Osteoblast (primary cell): ENCODE results near the gene PHACTR1. TPM values are rescaled to one million over a fixed set of nuclear protein-coding genes. Genes with fewer than 3 reads are reported as not detected.

ENCODE experiments used
- DNase-seq: peaks from one replicate; pipeline ENCODE4 v3.0.0; 2011; ENCODE audit warnings: low spot score, mixed read lengths; ENCODE audit not compliant: insufficient read length; ENCODE audit errors: missing footprints
- H2AFZ ChIP-seq: 2 replicates; pipeline ENCODE4 v1.6.0; 2011; ENCODE audit warnings: mild to moderate bottlenecking, low read length
- H3K27ac ChIP-seq: 2 replicates; pipeline ENCODE4 v1.5.1; 2011; ENCODE audit warnings: mild to moderate bottlenecking, low read depth, low read length, moderate library complexity
- H3K27me3 ChIP-seq: 2 replicates; pipeline ENCODE4 v1.6.0; 2012; ENCODE audit warnings: mild to moderate bottlenecking, control low read depth, inconsistent platforms, low read length, moderate library complexity; ENCODE audit not compliant: insufficient read depth
- H3K36me3 ChIP-seq: 2 replicates; pipeline ENCODE4 v1.5.1; 2011; ENCODE audit warnings: mild to moderate bottlenecking, low read length, control low read depth, moderate library complexity; ENCODE audit not compliant: insufficient read depth
- H3K4me1 ChIP-seq: 2 replicates; pipeline ENCODE4 v1.5.1; 2011; ENCODE audit warnings: mild to moderate bottlenecking, low read length, control low read depth, moderate library complexity; ENCODE audit not compliant: insufficient read depth
- H3K4me2 ChIP-seq: 2 replicates; pipeline ENCODE4 v1.6.0; 2011; ENCODE audit warnings: mild to moderate bottlenecking, low read length; ENCODE audit not compliant: insufficient read depth
- H3K4me3 ChIP-seq: fragments of 200-600 bp; sonication (generic); 3 replicates; pipeline ENCODE4 v1.5.1; 2012; ENCODE audit warnings: mild to moderate bottlenecking, low read length, inconsistent platforms; ENCODE audit not compliant: insufficient read depth
- H3K79me2 ChIP-seq: 2 replicates; pipeline ENCODE4 v1.6.0; 2012; ENCODE audit warnings: mild to moderate bottlenecking, low read length, control low read depth, inconsistent platforms; ENCODE audit not compliant: insufficient read depth
- H3K9me3 ChIP-seq: 2 replicates; pipeline ENCODE4 v1.5.1; 2011; ENCODE audit warnings: low read depth, low read length, control low read depth
- H4K20me1 ChIP-seq: 2 replicates; pipeline ENCODE4 v1.6.0; 2012; ENCODE audit warnings: mild to moderate bottlenecking, low read length, control low read depth; ENCODE audit not compliant: insufficient read depth
- total RNA-seq: library from RNA; depleted of rRNA; stranded (reverse); fragments of >200 nt; gene quantifications from 2 replicates; pipeline ENCODE4 v1.2.3, GENCODE V29; 2012
- TF ChIP-seq, protein P1 (sequence below): IDR thresholded peaks from 2 replicates; pipeline ENCODE4 v1.5.1; 2011; ENCODE audit warnings: mild to moderate bottlenecking, low read depth, low read length, moderate library complexity; ENCODE audit errors: extremely low read depth

Gene PHACTR1
- total RNA-seq, 1 donor: 0.36 TPM

DNA sequence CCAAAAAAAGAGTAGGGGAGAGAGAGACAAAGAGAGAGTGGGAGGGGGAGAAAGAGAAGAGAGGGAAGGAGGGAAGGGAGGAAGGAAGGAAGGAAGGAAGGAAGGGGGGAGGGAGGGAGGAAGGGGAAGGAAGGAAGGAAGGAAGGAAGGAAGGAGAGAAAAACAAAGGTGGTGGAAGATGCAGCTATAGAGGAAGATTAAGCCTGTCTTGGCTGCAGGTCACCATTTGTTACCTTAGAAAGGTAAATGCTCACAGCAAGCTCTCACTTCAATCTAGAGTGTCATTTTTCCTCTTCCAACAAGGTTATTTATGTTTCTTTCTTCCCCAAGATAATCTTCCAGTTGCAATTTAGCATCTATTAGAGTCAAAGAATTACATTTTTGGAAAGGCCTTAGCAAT lies 284.0 kb downstream of the PHACTR1 start:
- H3K36me3 ChIP-seq: no peaks in the 10 kb centered on the region
- TF ChIP-seq, protein P1, sequence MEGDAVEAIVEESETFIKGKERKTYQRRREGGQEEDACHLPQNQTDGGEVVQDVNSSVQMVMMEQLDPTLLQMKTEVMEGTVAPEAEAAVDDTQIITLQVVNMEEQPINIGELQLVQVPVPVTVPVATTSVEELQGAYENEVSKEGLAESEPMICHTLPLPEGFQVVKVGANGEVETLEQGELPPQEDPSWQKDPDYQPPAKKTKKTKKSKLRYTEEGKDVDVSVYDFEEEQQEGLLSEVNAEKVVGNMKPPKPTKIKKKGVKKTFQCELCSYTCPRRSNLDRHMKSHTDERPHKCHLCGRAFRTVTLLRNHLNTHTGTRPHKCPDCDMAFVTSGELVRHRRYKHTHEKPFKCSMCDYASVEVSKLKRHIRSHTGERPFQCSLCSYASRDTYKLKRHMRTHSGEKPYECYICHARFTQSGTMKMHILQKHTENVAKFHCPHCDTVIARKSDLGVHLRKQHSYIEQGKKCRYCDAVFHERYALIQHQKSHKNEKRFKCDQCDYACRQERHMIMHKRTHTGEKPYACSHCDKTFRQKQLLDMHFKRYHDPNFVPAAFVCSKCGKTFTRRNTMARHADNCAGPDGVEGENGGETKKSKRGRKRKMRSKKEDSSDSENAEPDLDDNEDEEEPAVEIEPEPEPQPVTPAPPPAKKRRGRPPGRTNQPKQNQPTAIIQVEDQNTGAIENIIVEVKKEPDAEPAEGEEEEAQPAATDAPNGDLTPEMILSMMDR: no peak
- H3K27me3 ChIP-seq: no peaks in the 10 kb centered on the region
- DNase-seq: no peak
- H3K4me1 ChIP-seq: no peaks in the 10 kb centered on the region
- H3K4me3 ChIP-seq: no peak overlapping the region
- H3K9me3 ChIP-seq: no peaks in the 10 kb centered on the region
- H4K20me1 ChIP-seq: no peaks in the 10 kb centered on the region
- no peaks in the 10 kb centered on the region for H3K79me2 ChIP-seq
- no peak overlapping the region for H3K4me2 ChIP-seq
- no peak overlapping the region for H3K27ac ChIP-seq
- H2AFZ ChIP-seq: no peak overlapping the region

DNA sequence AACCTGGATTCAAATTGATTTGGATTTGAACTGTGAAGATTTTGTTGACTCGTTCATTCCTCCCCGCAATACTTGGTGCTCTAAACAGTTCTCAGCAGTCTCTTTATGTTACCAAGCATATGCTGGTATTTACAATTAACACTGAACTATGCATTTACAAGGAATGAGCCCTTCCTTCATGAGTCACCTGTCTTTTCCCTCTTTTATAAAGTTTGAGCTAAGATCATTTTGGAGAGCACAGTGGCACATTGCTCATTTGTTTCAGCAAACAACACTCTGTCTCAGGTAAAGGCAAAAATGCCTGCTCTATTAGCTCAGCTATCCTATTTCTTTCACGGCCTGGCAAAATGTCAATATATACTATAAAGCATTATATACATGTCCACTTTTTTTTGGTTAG lies 285.4 kb downstream of the PHACTR1 start:
- no peak for DNase-seq
- TF ChIP-seq, protein P1: no peak
- H3K9me3 ChIP-seq: no peaks in the 10 kb centered on the region

DNA sequence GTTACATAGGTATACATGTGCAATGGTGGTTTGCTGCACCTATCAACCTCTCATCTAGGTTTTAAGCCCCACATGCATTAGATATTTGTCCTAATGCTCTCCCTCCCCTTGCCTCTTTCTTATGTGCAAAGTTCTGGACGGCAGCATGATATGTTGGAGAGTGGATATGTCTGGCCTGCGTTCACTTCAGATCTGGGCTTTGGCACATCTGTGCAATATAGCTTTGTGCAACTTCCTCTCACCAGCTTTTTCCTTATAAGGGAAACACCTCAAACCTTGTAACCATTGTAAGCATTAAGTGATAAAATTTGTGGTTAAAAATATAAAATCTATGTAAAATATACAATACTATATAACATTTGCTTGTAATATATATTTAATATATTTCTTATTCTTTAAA lies 288.0 kb downstream of the PHACTR1 start:
- H3K4me1 ChIP-seq: no peaks in the 10 kb centered on the region
- H3K4me3 ChIP-seq: no peak overlapping the region
- TF ChIP-seq, protein P1: no peak
- H3K4me2 ChIP-seq: no peak overlapping the region
- no peak overlapping the region for H3K27ac ChIP-seq
- no peaks in the 10 kb centered on the region for H3K79me2 ChIP-seq
- no peaks in the 10 kb centered on the region for H4K20me1 ChIP-seq
- H3K9me3 ChIP-seq: no peaks in the 10 kb centered on the region
- H3K36me3 ChIP-seq: no peaks in the 10 kb centered on the region
- no peaks in the 10 kb centered on the region for H3K27me3 ChIP-seq
- DNase-seq: no peak
- no peak overlapping the region for H2AFZ ChIP-seq

More for the DNA sequence above, 285.4 kb downstream of the PHACTR1 start:
- Histone ChIP-seq H3K27ac (no peak overlapping the region), H4K20me1 (no peaks in the 10 kb centered on the region), H3K79me2 (no peaks in the 10 kb centered on the region), H3K36me3 (no peaks in the 10 kb centered on the region), H3K4me3 (no peak overlapping the region), H3K4me1 (no peaks in the 10 kb centered on the region), H3K27me3 (no peaks in the 10 kb centered on the region), H3K4me2 (no peak overlapping the region), H2AFZ (no peak overlapping the region)

DNA sequence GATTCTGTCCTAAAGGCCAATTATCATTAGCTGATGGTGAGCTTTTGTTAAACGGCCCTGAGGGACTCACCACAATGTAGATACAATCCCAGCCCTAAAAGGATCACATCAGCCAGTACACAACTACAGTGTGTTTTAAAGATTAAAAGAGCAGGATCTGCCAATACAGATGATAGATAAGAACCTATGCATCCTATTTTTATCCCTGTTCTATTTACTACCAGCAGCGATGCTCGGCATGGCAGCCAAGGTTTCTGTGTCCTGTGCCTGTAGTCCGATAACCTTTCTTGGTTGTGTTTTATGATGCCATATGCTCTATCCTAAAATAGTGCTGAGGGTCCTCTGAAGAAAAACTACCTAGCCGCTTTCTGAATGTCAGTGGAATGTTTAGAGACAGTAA lies 289.4 kb downstream of the PHACTR1 start:
- TF ChIP-seq, protein P1: no peak

More for the DNA sequence above, 289.4 kb downstream of the PHACTR1 start:
- Histone ChIP-seq H3K27me3 (no peaks in the 10 kb centered on the region), H3K4me3 (no peak overlapping the region), H3K36me3 (no peaks in the 10 kb centered on the region), H3K79me2 (no peaks in the 10 kb centered on the region), H2AFZ (no peak overlapping the region), H3K4me2 (no peak overlapping the region), H3K27ac (no peak overlapping the region), H3K9me3 (no peaks in the 10 kb centered on the region), H4K20me1 (no peaks in the 10 kb centered on the region), H3K4me1 (no peaks in the 10 kb centered on the region)
- no peak for DNase-seq
